Melanocyte of skin (primary cell): ENCODE results near the gene PLG. TPM values are rescaled to one million over a fixed set of nuclear protein-coding genes. Genes with fewer than 3 reads are reported as not detected.

Source experiments
- total RNA-seq, 2 donors: library from RNA; depleted of rRNA; stranded (reverse); fragments of >200 nt; gene quantifications; 2 replicates each; pipeline ENCODE4 v1.2.3, GENCODE V29; 2012

PLG gene
- total RNA-seq, result not detected

GRCh38 chr6:160701918-160702680 lies at the start of gene PLG:
Gene PLG (plus strand): TSS chr6:160702244. CDS start chr6:160702305, 61 bp downstream.

GRCh38 chr6:160664198-160664597 lies 37.8 kb upstream of the PLG start, which contains the start of gene LPA:
Gene LPA (minus strand): TSS chr6:160664275. CDS start chr6:160664214, 61 bp downstream.

Other genes starting within 250 kb of the PLG start
- gene LPA, start 38.0 kb upstream of the PLG start, total RNA-seq, result not detected